Fibroblast of gingiva (primary cell): Measurements from ENCODE around the gene PLCL2.
"Not testable (repeated sequence)": the region's sequence is repeated elsewhere in the genome, so short reads cannot be mapped to it uniquely, and the experiment has no call there.

Experiments used
- DNase-seq: peaks from one replicate; pipeline ENCODE4 v3.0.0-alpha.2; 2011; ENCODE audit warnings: low read depth

Gene PLCL2

GRCh38 chr3:17119201-17120072 lies 234.7 kb downstream of the PLCL2 start:
- no peak for DNase-seq

GRCh38 chr3:17120115-17120514 lies 235.4 kb downstream of the PLCL2 start:
- no peak for DNase-seq

GRCh38 chr3:17121336-17121735 lies 236.6 kb downstream of the PLCL2 start:
- no peak for DNase-seq

- no peak for DNase-seq
Measured at GRCh38 chr3:17122758-17123157, 238.0 kb downstream of the PLCL2 start.

- no peak for DNase-seq
Measured at GRCh38 chr3:17125738-17126442, 241.1 kb downstream of the PLCL2 start.

- not testable (repeated sequence) for DNase-seq
Measured at GRCh38 chr3:17128671-17129070, 243.9 kb downstream of the PLCL2 start.

- no peak for DNase-seq
Measured at GRCh38 chr3:17129556-17129955, 244.8 kb downstream of the PLCL2 start.

GRCh38 chr3:17130956-17131355 lies 246.2 kb downstream of the PLCL2 start:
- no peak for DNase-seq

GRCh38 chr3:17132286-17133115 lies 247.7 kb downstream of the PLCL2 start:
- no peak for DNase-seq

GRCh38 chr3:17133632-17134545 lies 249.1 kb downstream of the PLCL2 start:
- DNase-seq = no peak

- no peak for DNase-seq
Measured at GRCh38 chr3:17135696-17136095, 250.9 kb downstream of the PLCL2 start.

- DNase-seq = no peak
Measured at GRCh38 chr3:17136136-17136721, 251.5 kb downstream of the PLCL2 start.

- DNase-seq = no peak
Measured at GRCh38 chr3:17137321-17137826, 252.6 kb downstream of the PLCL2 start.

- no peak for DNase-seq
Measured at GRCh38 chr3:17138246-17139039, 253.7 kb downstream of the PLCL2 start.
